ENCODE measurements around the gene ODC1. TPM values are rescaled to one million over a fixed set of nuclear protein-coding genes. Genes with fewer than 3 reads are reported as not detected.

ODC1 gene
- total RNA-seq, 4 donors from 2014 or later = 36.2 to 75.2 (median 43.2) TPM

- in situ Hi-C loops (cut with MboI; ENCODE audit: low pct_ligation_motif_present in 1 of 4, low pct_unique_long_range_greater_than_20kb in 1 of 4, low sequenced_read_pairs in 3 of 4) (loop anchor here in 3 of 4 donors (10.0 to 25.0 kb wide), 3 partner anchors 136 to 288 kb away; no protein-coding TSS in a partner anchor), intact Hi-C loops (cut with DNase I; ENCODE audit: low total_unique reads) (no loop called here)
- no peak overlapping the region for H3K27ac ChIP-seq
- no peak overlapping the region for H3K4me3 ChIP-seq
- H3K4me1 ChIP-seq = peaks cover 0 to 2% (median 0%) of the 10 kb centered on the region in 4 donors
- H3K9me3 ChIP-seq = no peaks in the 10 kb centered on the region
- DNase-seq = no peak
- no peaks in the 10 kb centered on the region for H3K27me3 ChIP-seq
- H3K36me3 ChIP-seq = peaks cover 0 to 9% (median 0%) of the 10 kb centered on the region in 4 donors
- WGBS, 2 donors (ENCODE audit: low coverage in 1 of 2) = 89 to 100% methylated on average over 1 to 24 of the region's 24 CpGs
- TF ChIP-seq POLR2AphosphoS5 (IDR thresholded peaks at IDR 0.05) = no peak
- TF ChIP-seq POLR2A (IDR thresholded peaks at IDR 0.05) = no peak
- no peak for TF ChIP-seq EP300 (IDR thresholded peaks at IDR 0.05; ENCODE audit: low read depth)
- TF ChIP-seq, protein P1, sequence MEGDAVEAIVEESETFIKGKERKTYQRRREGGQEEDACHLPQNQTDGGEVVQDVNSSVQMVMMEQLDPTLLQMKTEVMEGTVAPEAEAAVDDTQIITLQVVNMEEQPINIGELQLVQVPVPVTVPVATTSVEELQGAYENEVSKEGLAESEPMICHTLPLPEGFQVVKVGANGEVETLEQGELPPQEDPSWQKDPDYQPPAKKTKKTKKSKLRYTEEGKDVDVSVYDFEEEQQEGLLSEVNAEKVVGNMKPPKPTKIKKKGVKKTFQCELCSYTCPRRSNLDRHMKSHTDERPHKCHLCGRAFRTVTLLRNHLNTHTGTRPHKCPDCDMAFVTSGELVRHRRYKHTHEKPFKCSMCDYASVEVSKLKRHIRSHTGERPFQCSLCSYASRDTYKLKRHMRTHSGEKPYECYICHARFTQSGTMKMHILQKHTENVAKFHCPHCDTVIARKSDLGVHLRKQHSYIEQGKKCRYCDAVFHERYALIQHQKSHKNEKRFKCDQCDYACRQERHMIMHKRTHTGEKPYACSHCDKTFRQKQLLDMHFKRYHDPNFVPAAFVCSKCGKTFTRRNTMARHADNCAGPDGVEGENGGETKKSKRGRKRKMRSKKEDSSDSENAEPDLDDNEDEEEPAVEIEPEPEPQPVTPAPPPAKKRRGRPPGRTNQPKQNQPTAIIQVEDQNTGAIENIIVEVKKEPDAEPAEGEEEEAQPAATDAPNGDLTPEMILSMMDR (IDR thresholded peaks at IDR 0.05) = no peak
Measured at GRCh38 chr2:10422732-10423399, 25.3 kb downstream of the ODC1 start.

GRCh38 chr2:10422251-10422650 is 25.9 kb downstream of the ODC1 start:
- Histone ChIP-seq H3K9me3 (no peaks in the 10 kb centered on the region), H3K27me3 (no peaks in the 10 kb centered on the region), H3K4me3 (no peak overlapping the region), H3K4me1 (peaks cover 0 to 8% (median 1%) of the 10 kb centered on the region in 4 donors), H3K27ac (no peak overlapping the region), H3K36me3 (peaks cover 0 to 9% (median 0%) of the 10 kb centered on the region in 4 donors)
- intact Hi-C loops (cut with DNase I; ENCODE audit: low total_unique reads) (no loop called here), in situ Hi-C loops (cut with MboI; ENCODE audit: low pct_ligation_motif_present in 1 of 4, low pct_unique_long_range_greater_than_20kb in 1 of 4, low sequenced_read_pairs in 3 of 4) (loop anchor here in 3 of 4 donors (10.0 to 25.0 kb wide), 3 partner anchors 135 to 287 kb away; no protein-coding TSS in a partner anchor)
- WGBS, 2 donors (ENCODE audit: low coverage in 1 of 2) = 90% methylated on average over 6 of the region's 6 CpGs; no CpG with 5 or more reads in 1 of the 2 donors
- DNase-seq = no peak
- TF ChIP-seq, protein P1 (IDR thresholded peaks at IDR 0.05) = no peak
- no peak for TF ChIP-seq POLR2AphosphoS5 (IDR thresholded peaks at IDR 0.05)
- no peak for TF ChIP-seq POLR2A (IDR thresholded peaks at IDR 0.05)
- no peak for TF ChIP-seq EP300 (IDR thresholded peaks at IDR 0.05; ENCODE audit: low read depth)

DNA sequence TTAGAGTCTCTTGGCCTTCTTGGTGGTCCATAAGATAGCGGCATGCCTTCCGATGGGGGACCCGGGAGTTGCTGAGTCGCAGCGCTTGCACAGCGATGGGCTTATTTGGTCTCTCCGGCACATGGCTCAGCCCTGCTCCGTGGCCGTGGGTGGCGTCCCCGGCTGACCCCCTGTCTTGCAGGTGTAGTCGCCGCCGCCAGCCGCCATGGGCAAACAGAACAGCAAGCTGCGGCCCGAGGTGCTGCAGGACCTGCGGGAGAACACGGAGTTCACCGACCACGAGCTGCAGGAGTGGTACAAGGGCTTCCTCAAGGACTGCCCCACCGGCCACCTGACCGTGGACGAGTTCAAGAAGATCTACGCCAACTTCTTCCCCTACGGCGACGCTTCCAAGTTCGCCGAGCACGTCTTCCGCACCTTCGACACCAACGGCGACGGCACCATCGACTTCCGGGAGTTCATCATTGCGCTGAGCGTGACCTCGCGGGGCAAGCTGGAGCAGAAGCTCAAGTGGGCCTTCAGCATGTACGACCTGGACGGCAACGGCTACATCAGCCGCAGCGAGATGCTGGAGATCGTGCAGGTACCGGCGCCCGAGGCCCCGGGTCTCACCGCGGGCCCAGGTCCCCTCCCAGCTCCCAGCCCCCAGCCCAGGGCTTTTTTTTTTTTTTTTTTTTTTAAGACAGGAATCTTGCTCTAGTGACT is 28.4 kb downstream of the ODC1 start:
- peaks cover 0 to 9% (median 0%) of the 10 kb centered on the region in 4 donors for H3K36me3 ChIP-seq
- in situ Hi-C loops (cut with MboI; ENCODE audit: low pct_ligation_motif_present in 1 of 4, low pct_unique_long_range_greater_than_20kb in 1 of 4, low sequenced_read_pairs in 3 of 4) = loop anchor here (10.0 to 25.0 kb wide), 4 partner anchors 132 to 285 kb away; no protein-coding TSS in a partner anchor

More for the DNA sequence above, 28.4 kb downstream of the ODC1 start:
- TF ChIP-seq EP300 (IDR thresholded peaks at IDR 0.05; ENCODE audit: low read depth) = no peak
- TF ChIP-seq POLR2A (IDR thresholded peaks at IDR 0.05) = no peak
- TF ChIP-seq, protein P1 (IDR thresholded peaks at IDR 0.05) = no peak
- TF ChIP-seq POLR2AphosphoS5 (IDR thresholded peaks at IDR 0.05) = no peak
- WGBS, 2 donors (ENCODE audit: low coverage in 1 of 2) = 86 to 97% methylated on average over 4 to 54 of the region's 54 CpGs
- no peak overlapping the region for H3K4me3 ChIP-seq
- H3K27me3 ChIP-seq = no peaks in the 10 kb centered on the region
- no peak for DNase-seq
- H3K27ac ChIP-seq = no peak overlapping the region
- peaks cover 3 to 22% (median 8%) of the 10 kb centered on the region in 4 donors for H3K4me1 ChIP-seq
- H3K9me3 ChIP-seq = no peaks in the 10 kb centered on the region
- intact Hi-C loops (cut with DNase I; ENCODE audit: low total_unique reads) = no loop called here
